GM23248 (cell line): ENCODE data around the gene SNX14. TPM values are rescaled to one million over a fixed set of nuclear protein-coding genes. Genes with fewer than 3 reads are reported as not detected.
A peak's percentile ranks its signal among the peaks of the same experiment; 100 is the strongest.

Source experiments
- DNase-seq: peaks from one replicate; pipeline ENCODE4 v3.0.0-alpha.2; 2015
- H2AFZ ChIP-seq: fragments of 200-600 bp; sonication (generic); 2 replicates; pipeline ENCODE4 v1.6.1; 2016; ENCODE audit warnings: antibody characterized with exemption
- H3F3A ChIP-seq: fragments of 200-600 bp; sonication (generic); 2 replicates; pipeline ENCODE4 v1.6.1; 2016; ENCODE audit warnings: mild to moderate bottlenecking, antibody characterized with exemption, mixed run types; ENCODE audit not compliant: insufficient read depth
- H3K27ac ChIP-seq: fragments of 200-600 bp; sonication (generic); 2 replicates; pipeline ENCODE4 v1.5.1; 2016; ENCODE audit warnings: mild to moderate bottlenecking
- H3K27me3 ChIP-seq: fragments of 200-600 bp; sonication (generic); replicated peaks from 2 replicates; pipeline ENCODE4 v1.6.1; 2016; ENCODE audit warnings: mild to moderate bottlenecking; ENCODE audit not compliant: insufficient read depth
- H3K36me3 ChIP-seq: fragments of 200-600 bp; sonication (generic); 2 replicates; pipeline ENCODE4 v1.6.1; 2016; ENCODE audit warnings: low read depth, mild to moderate bottlenecking
- H3K4me1 ChIP-seq: fragments of 200-600 bp; sonication (generic); 2 replicates; pipeline ENCODE4 v1.6.1; 2016; ENCODE audit warnings: mild to moderate bottlenecking; ENCODE audit not compliant: insufficient read depth
- H3K4me2 ChIP-seq: fragments of 200-600 bp; sonication (generic); one replicate; pipeline ENCODE4 v1.6.1; 2016; ENCODE audit warnings: mild to moderate bottlenecking; ENCODE audit not compliant: unreplicated experiment
- H3K4me3 ChIP-seq: fragments of 200-600 bp; sonication (generic); 2 replicates; pipeline ENCODE4 v1.5.1; 2016; ENCODE audit warnings: mild to moderate bottlenecking
- H3K79me2 ChIP-seq: fragments of 200-600 bp; sonication (generic); 2 replicates; pipeline ENCODE4 v1.6.1; 2016; ENCODE audit warnings: mild to moderate bottlenecking; ENCODE audit not compliant: insufficient read depth
- H3K9ac ChIP-seq: fragments of 200-600 bp; sonication (generic); 2 replicates; pipeline ENCODE4 v1.6.1; 2016; ENCODE audit warnings: mild to moderate bottlenecking
- H3K9me2 ChIP-seq: fragments of 200-600 bp; sonication (generic); 2 replicates; pipeline ENCODE4 v1.6.1; 2016; ENCODE audit warnings: mixed run types, mild to moderate bottlenecking, moderate library complexity; ENCODE audit not compliant: insufficient read depth
- H3K9me3 ChIP-seq: fragments of 200-600 bp; sonication (generic); one replicate; pipeline ENCODE4 v1.6.1; 2017; ENCODE audit warnings: low read depth
- H4K20me1 ChIP-seq: fragments of 200-600 bp; sonication (generic); 2 replicates; pipeline ENCODE4 v1.6.0; 2016; ENCODE audit not compliant: insufficient read depth
- EZH2 ChIP-seq: fragments of 200-600 bp; sonication (generic); IDR thresholded peaks from 2 replicates; pipeline ENCODE4 v1.6.1; 2018; ENCODE audit warnings: antibody characterized with exemption, mild to moderate bottlenecking; ENCODE audit not compliant: insufficient read depth, poor library complexity, severe bottlenecking
- EZH2phosphoT487 ChIP-seq: fragments of 200-600 bp; sonication (generic); IDR thresholded peaks from 2 replicates; pipeline ENCODE4 v1.6.1; 2018; ENCODE audit warnings: antibody characterized with exemption, moderate library complexity, mild to moderate bottlenecking, low read depth; ENCODE audit not compliant: insufficient read depth
- WGBS, 2 experiments: methylation state at CpG; one replicate each; pipeline ENCODE4 v1.1.6; 2015 to 2017; ENCODE audit warnings: low lambda C conversion rate in 2 of 2, low coverage in 1 of 2; ENCODE audit errors: missing lambda C conversion rate in 2 of 2; 5-methylcytosine and 5-hydroxymethylcytosine counted together
- in situ Hi-C: fragments of 300-500 bp; cut with MboI; formaldehyde crosslinking; loops from 2 replicates; pipeline ENCODE4 v1.15.0; 2020
- polyA plus RNA-seq: library from polyadenylated mRNA; unstranded; fragments of >200 nt; fragmentation: Nextera tagmentation; extraction: Ambion mirVana; gene quantifications from 2 replicates; pipeline ENCODE4 v1.2.1, GENCODE V29; 2016
- total RNA-seq: library from RNA; depleted of rRNA; stranded (reverse); fragments of >200 nt; shearing (Covaris generic); gene quantifications from 2 replicates; pipeline ENCODE4 v1.2.3, GENCODE V29; 2014

The SNX14 gene
- total and polyA plus RNA-seq, 2 experiments from 2014 or later, result 68.3 to 72.4 TPM

DNA sequence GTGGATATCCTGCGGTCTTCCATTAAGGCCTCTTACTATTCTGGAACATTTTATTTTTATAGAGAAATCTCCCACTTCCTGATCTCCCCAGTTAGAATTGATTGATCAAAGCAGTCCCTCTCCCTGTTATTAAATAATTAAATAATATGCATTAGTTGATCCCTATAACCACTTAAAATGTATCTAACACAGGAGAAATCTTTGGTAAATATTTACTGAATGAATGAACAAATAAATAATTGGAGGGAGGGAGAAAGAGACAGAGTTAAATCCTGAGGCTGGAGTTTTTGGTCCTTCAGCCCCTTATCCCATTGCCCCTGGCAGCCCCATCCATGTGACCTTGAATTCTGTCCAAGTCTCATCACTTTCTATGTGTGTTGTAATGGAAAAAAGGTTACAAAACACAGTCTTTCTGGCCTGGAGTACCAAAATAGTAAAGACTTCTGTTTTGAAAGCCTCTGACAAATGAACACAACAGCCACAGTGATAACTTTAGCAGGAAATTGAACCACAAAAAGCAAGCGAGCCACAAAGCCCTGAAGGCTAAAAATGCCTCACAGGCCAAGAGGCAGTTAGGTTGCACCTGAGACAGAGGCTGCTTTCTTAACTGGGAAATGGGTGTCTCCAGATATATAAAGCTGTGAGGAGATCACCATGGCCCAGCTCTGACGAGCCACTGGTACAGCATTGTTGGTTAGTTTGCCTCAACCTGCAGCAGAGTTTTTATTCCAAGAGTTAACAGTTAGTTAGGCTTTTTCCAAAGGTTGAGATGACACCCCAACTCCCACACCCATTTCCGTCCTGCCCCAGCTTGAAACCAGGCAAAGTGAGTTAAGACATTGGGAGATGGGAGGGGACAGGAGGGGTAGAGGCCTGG, 132.5 kb downstream of the SNX14 start:
- Histone ChIP-seq H3K4me2 (peak overlapping the region; percentile 70), H3K9ac (peak overlapping the region; percentile 35)

DNA sequence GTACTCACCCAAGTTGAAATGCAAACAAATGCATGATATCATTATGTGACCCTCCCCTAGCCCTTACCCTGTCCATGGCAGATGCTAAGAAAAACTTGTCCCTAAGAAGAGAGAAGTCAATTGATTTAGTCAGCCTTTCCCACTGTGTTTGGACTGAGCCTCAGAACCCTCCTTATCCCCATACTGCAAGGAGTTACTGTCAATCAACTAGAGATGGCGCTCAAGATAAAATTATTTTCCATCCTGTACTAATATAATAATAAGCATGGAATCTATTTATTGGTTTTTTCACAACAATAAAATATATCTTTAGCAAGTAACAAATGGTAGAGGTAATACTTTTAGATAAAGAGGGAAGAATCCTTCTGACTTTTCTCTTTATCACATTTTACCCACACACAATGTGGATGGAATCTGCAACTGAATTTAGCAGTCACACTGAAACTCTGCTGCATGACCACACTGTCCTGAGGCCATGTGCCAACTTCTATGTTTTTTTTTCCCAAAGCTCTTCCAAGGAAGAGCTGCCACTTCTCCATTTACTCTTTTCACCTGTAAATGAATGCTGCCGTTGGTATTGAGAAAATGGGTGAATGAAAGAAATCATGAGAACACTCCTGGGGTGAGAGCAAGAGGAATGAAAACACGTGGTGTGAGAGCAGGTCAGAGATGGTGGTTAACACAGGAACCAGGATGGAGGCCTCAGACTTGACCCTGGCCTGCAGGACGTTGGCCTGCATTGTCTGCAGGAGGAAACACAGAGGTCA, 133.3 kb downstream of the SNX14 start:
- DNase-seq, result peak; percentile 52
- Histone ChIP-seq H3K36me3 (0 out of 2 replicates have a peak, but pooled peaks cover 8% of the 10 kb centered on the region), H3K4me2 (peak overlapping the region; percentile 70), H3K9ac (peak overlapping the region; percentile 35; the same call in 1 of the 2 replicates), H3K4me3 (peak overlapping the region; percentile 25), H3F3A (peaks cover 95% of the 10 kb centered on the region), H3K79me2 (peaks cover 71% of the 10 kb centered on the region), H3K9me3 (no peaks in the 10 kb centered on the region), H3K4me1 (peaks cover 91% of the 10 kb centered on the region), H3K27ac (peak overlapping the region; percentile 100), H3K9me2 (no peaks in the 10 kb centered on the region), H4K20me1 (no peaks in the 10 kb centered on the region), H2AFZ (no peak overlapping the region), H3K27me3 (no peaks in the 10 kb centered on the region)
- no peak for TF ChIP-seq EZH2
- 46 to 56% methylated on average over 4 of the region's 4 CpGs for WGBS, 2 experiments
- in situ Hi-C loops, result no loop called here

More for the DNA sequence above, 132.5 kb downstream of the SNX14 start:
- Histone ChIP-seq H3K79me2 (peaks cover 71% of the 10 kb centered on the region), H3K9me2 (no peaks in the 10 kb centered on the region), H3K4me1 (peaks cover 92% of the 10 kb centered on the region), H2AFZ (no peak overlapping the region), H3K36me3 (0 out of 2 replicates have a peak, but pooled peaks cover 8% of the 10 kb centered on the region), H3K27ac (peak overlapping the region; percentile 100), H3K27me3 (no peaks in the 10 kb centered on the region), H3K9me3 (no peaks in the 10 kb centered on the region), H4K20me1 (no peaks in the 10 kb centered on the region), H3K4me3 (no peak overlapping the region), H3F3A (peaks cover 95% of the 10 kb centered on the region)
- no peak for TF ChIP-seq EZH2phosphoT487
- no peak for TF ChIP-seq EZH2
- peak; percentile 68 for DNase-seq
- WGBS, 2 experiments, result 65 to 70% methylated on average over 4 of the region's 4 CpGs
- in situ Hi-C loops, result no loop called here

DNA sequence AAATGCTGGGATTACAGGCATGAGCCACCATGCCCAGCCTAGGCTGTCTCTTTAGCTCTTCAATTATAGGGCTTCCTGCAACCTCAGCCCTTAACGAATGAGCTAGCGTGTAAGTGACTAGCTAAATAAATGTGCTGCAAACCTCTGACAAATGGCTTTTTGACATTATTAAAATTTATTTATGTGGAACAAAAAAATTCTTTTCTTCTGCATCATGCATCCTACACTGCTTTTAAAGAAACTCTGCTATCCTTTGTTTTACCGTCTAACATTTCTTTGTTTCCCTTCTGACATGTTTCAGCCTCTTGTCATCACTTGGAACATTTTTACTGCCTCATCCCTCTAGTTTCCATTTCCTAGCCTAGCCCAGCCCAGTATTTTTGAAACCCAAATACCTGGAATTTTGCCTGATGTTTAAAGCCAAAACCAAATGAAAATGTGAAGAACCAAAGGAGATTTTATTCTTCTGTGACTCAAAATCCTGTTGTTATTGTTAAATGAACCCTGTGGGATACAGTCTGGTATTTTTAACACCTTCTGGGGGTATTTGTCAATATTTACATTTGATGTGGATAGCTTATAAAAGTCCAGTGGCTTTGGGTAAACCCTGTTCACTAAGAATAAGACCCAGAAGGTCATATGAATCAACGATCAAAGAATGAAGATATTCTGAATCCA, 134.3 kb downstream of the SNX14 start:
- no peak overlapping the region for H2AFZ ChIP-seq
- H4K20me1 ChIP-seq, result 0 out of 2 replicates have a peak, but pooled peaks cover 4% of the 10 kb centered on the region
- peak overlapping the region; percentile 70 for H3K4me2 ChIP-seq
- H3K27ac ChIP-seq, result peak overlapping the region; percentile 100
- peak overlapping the region; percentile 35; the same call in 1 of the 2 replicates for H3K9ac ChIP-seq
- H3K4me3 ChIP-seq, result peak overlapping the region; percentile 25; the same call in 1 of the 2 replicates
- peak; percentile 98 for TF ChIP-seq EZH2phosphoT487
- TF ChIP-seq EZH2, result no peak
- DNase-seq, result peak; percentile 91
- no peaks in the 10 kb centered on the region for H3K9me3 ChIP-seq
- peaks cover 78% of the 10 kb centered on the region for H3K79me2 ChIP-seq
- 0 to 1% methylated on average over 4 of the region's 4 CpGs for WGBS, 2 experiments
- peaks cover 95% of the 10 kb centered on the region for H3F3A ChIP-seq
- in situ Hi-C loops, result no loop called here
- no peaks in the 10 kb centered on the region for H3K9me2 ChIP-seq
- H3K36me3 ChIP-seq, result peaks cover 12% of the 10 kb centered on the region; the same call in 1 of the 2 replicates
- no peaks in the 10 kb centered on the region for H3K27me3 ChIP-seq
- H3K4me1 ChIP-seq, result peaks cover 91% of the 10 kb centered on the region

DNA sequence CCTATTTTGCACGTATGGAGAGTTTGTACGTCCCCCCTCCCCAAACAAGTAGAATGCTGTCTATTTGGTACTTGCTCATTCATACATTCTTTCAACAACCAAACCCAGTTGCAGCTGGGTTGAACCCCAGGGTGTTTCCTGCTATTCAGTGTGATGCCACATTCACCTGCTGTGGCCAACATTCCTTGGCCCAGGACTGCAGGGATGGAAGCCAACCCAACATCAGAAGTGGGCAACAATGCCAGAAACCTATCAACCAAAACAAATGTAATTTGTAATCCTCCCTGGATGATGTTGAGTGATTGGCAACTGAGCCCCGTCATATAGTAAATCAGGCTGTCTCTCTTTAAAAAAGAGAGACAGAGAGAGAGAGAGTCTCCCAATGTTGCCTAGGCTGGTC, 134.9 kb downstream of the SNX14 start:
- Histone ChIP-seq H3K27me3 (no peaks in the 10 kb centered on the region), H3K9me2 (no peaks in the 10 kb centered on the region), H3K79me2 (peaks cover 83% of the 10 kb centered on the region), H3K4me1 (peaks cover 94% of the 10 kb centered on the region), H3K9me3 (no peaks in the 10 kb centered on the region), H3K4me3 (0 out of 2 replicates have a peak overlapping the region, but pooled peaks have one; percentile 16), H3K36me3 (peaks cover 15% of the 10 kb centered on the region; the same call in 1 of the 2 replicates), H3K4me2 (peak overlapping the region; percentile 67), H4K20me1 (0 out of 2 replicates have a peak, but pooled peaks cover 8% of the 10 kb centered on the region), H3F3A (peaks cover 91% of the 10 kb centered on the region), H3K9ac (peak overlapping the region; percentile 3; the same call in 1 of the 2 replicates), H3K27ac (peak overlapping the region; percentile 100), H2AFZ (no peak overlapping the region)
- no peak for DNase-seq
- WGBS, 2 experiments, result 9 to 20% methylated on average over 3 of the region's 3 CpGs
- in situ Hi-C loops, result no loop called here
- no peak for TF ChIP-seq EZH2
- TF ChIP-seq EZH2phosphoT487, result no peak
